ENCODE measurements around the gene EPHA2. TPM values are rescaled to one million over a fixed set of nuclear protein-coding genes. Genes with fewer than 3 reads are reported as not detected.

Gene EPHA2
- total RNA-seq, 2 experiments from 2014 or later, result 0.15 TPM; not detected in 1

- Histone ChIP-seq H3K9me2 (ENCODE audit: insufficient read depth, low read length) (no peaks in the 10 kb centered on the region), H3K79me2 (ENCODE audit: insufficient read depth, low read depth, low read length) (no peaks in the 10 kb centered on the region), H2AFZ (ENCODE audit: low read length) (no peak overlapping the region), H3K36me3 (ENCODE audit: insufficient read depth, low read length) (no peaks in the 10 kb centered on the region), H4K20me1 (ENCODE audit: insufficient read depth, low read length) (no peaks in the 10 kb centered on the region), H3K4me3 (ENCODE audit: low read depth, low read length, poor library complexity, severe bottlenecking) (no peak overlapping the region), H3K27ac (ENCODE audit: low read depth, low read length, poor library complexity, severe bottlenecking) (no peak overlapping the region), H3K4me1 (ENCODE audit: insufficient read depth, low read length, poor library complexity, severe bottlenecking) (no peaks in the 10 kb centered on the region), H3K9me3 (ENCODE audit: low read length) (no peaks in the 10 kb centered on the region), H3K4me2 (ENCODE audit: low read length) (no peak overlapping the region)
- DNase-seq (ENCODE audit: low spot score), result no peak
- POLR2A ChIA-PET, result no interaction called here
- intact Hi-C loops (cut with micrococcal nuclease; ENCODE audit: unreplicated experiment), result no loop called here
- CTCF ChIA-PET (ENCODE audit: unreplicated experiment), result no interaction called here
- TF ChIP-seq EZH2phosphoT487 (IDR thresholded peaks at IDR 0.05; ENCODE audit: borderline replicate concordance, low read depth, low read length) (no peak), CTCF (conservative IDR thresholded peaks at IDR 0.05; ENCODE audit: low read length) (no peak)
- no TSS peak for BruUV-seq (replicated peaks)
Observed at GRCh38 chr1:16118706-16119105, 37.2 kb downstream of the EPHA2 start.

DNA sequence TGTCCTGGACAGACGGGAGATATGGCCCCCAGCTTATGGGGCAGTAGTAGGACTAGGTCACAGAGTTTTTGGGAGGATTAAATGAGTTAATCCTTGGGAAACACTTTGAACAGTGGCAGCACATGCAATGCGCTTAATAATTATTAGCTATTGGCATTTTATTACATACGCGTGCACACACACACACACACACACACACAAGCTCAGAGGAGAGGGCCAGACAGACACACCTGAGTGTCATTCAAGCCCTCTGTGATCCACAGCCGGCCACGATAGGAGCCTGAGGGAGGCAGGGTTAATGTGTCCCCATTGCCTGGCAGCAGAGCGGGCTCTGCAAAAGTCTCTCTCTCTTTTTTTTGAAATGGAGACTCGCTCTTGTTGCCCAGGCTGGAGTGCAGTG lies 37.9 kb downstream of the EPHA2 start:
- H3K9me2 ChIP-seq (ENCODE audit: insufficient read depth, low read length), result no peaks in the 10 kb centered on the region
- H3K4me2 ChIP-seq (ENCODE audit: low read length), result no peak overlapping the region
- POLR2A ChIA-PET, result interaction anchor here (0.6 kb wide), 1 partner anchor 105 kb away, joined by 4 read pairs; no protein-coding TSS in a partner anchor
- BruUV-seq (replicated peaks), result no TSS peak
- no peaks in the 10 kb centered on the region for H3K79me2 ChIP-seq (ENCODE audit: insufficient read depth, low read depth, low read length)
- no peaks in the 10 kb centered on the region for H3K4me1 ChIP-seq (ENCODE audit: insufficient read depth, low read length, poor library complexity, severe bottlenecking)
- H4K20me1 ChIP-seq (ENCODE audit: insufficient read depth, low read length), result no peaks in the 10 kb centered on the region
- H3K4me3 ChIP-seq (ENCODE audit: low read depth, low read length, poor library complexity, severe bottlenecking), result no peak overlapping the region
- no peak overlapping the region for H3K27ac ChIP-seq (ENCODE audit: low read depth, low read length, poor library complexity, severe bottlenecking)
- no peak overlapping the region for H2AFZ ChIP-seq (ENCODE audit: low read length)
- no peaks in the 10 kb centered on the region for H3K9me3 ChIP-seq (ENCODE audit: low read length)
- TF ChIP-seq CTCF (conservative IDR thresholded peaks at IDR 0.05; ENCODE audit: low read length), result no peak
- no peak for TF ChIP-seq EZH2phosphoT487 (IDR thresholded peaks at IDR 0.05; ENCODE audit: borderline replicate concordance, low read depth, low read length)
- intact Hi-C loops (cut with micrococcal nuclease; ENCODE audit: unreplicated experiment), result no loop called here
- CTCF ChIA-PET (ENCODE audit: unreplicated experiment), result no interaction called here
- H3K36me3 ChIP-seq (ENCODE audit: insufficient read depth, low read length), result no peaks in the 10 kb centered on the region
- DNase-seq (ENCODE audit: low spot score), result no peak

DNA sequence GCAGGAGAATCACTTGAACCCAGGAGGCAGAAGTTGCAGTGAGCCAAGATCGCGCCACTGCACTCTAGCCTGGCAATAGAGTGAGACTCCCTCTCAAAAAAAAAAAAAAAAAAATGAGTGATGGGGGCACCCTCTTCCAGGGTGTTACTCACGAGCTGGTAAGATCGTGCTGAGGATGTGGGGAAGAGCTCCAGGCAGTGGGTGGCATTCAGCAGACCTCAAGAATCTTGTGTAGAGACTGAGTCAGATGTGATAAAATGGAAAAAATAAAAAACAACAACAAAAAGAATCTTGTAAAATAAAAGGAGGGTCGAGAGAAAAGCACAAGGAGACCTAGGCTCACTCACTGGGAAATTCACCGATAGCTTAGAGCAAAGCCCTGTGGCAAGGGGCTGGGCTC lies 38.5 kb downstream of the EPHA2 start:
- no peaks in the 10 kb centered on the region for H3K9me3 ChIP-seq (ENCODE audit: low read length)
- no peak overlapping the region for H3K27ac ChIP-seq (ENCODE audit: low read depth, low read length, poor library complexity, severe bottlenecking)
- H2AFZ ChIP-seq (ENCODE audit: low read length), result no peak overlapping the region
- POLR2A ChIA-PET, result interaction anchor here (0.6 kb wide), 1 partner anchor 104 kb away, joined by 4 read pairs; no protein-coding TSS in a partner anchor
- TF ChIP-seq EZH2phosphoT487 (IDR thresholded peaks at IDR 0.05; ENCODE audit: borderline replicate concordance, low read depth, low read length), result no peak
- no peak for TF ChIP-seq CTCF (conservative IDR thresholded peaks at IDR 0.05; ENCODE audit: low read length)
- no TSS peak for BruUV-seq (replicated peaks)
- intact Hi-C loops (cut with micrococcal nuclease; ENCODE audit: unreplicated experiment), result no loop called here
- no peaks in the 10 kb centered on the region for H3K9me2 ChIP-seq (ENCODE audit: insufficient read depth, low read length)
- H3K4me1 ChIP-seq (ENCODE audit: insufficient read depth, low read length, poor library complexity, severe bottlenecking), result no peaks in the 10 kb centered on the region
- H3K4me2 ChIP-seq (ENCODE audit: low read length), result no peak overlapping the region
- DNase-seq (ENCODE audit: low spot score), result no peak
- no peaks in the 10 kb centered on the region for H3K79me2 ChIP-seq (ENCODE audit: insufficient read depth, low read depth, low read length)
- H3K4me3 ChIP-seq (ENCODE audit: low read depth, low read length, poor library complexity, severe bottlenecking), result no peak overlapping the region
- H4K20me1 ChIP-seq (ENCODE audit: insufficient read depth, low read length), result no peaks in the 10 kb centered on the region
- CTCF ChIA-PET (ENCODE audit: unreplicated experiment), result no interaction called here
- H3K36me3 ChIP-seq (ENCODE audit: insufficient read depth, low read length), result no peaks in the 10 kb centered on the region

Data from OCI-LY7 (cell line).